T-helper 22 cell (primary cell): ENCODE measurements around the gene GARS1.
"Not testable (repeated sequence)": the region's sequence is repeated elsewhere in the genome, so short reads cannot be mapped to it uniquely, and the experiment has no call there.

ENCODE experiments used
- DNase-seq: peaks from one replicate; pipeline ENCODE4 v3.0.0-alpha.2; 2020; ENCODE audit warnings: low read depth

The GARS1 gene

GRCh38 chr7:30625283-30625682, 30.6 kb downstream of the GARS1 start:
- no peak for DNase-seq

GRCh38 chr7:30627026-30627425, 32.3 kb downstream of the GARS1 start:
- DNase-seq, result no peak

- DNase-seq, result no peak
These were observed 36.3 kb downstream of the GARS1 start for GRCh38 chr7:30630986-30631385.

- DNase-seq, result no peak
These were observed 38.5 kb downstream of the GARS1 start for GRCh38 chr7:30633223-30633622.

GRCh38 chr7:30634193-30634626, 39.5 kb downstream of the GARS1 start:
- no peak for DNase-seq

GRCh38 chr7:30634634-30635201, 40.0 kb downstream of the GARS1 start:
- no peak for DNase-seq

GRCh38 chr7:30635798-30636197, 41.1 kb downstream of the GARS1 start:
- no peak for DNase-seq

GRCh38 chr7:30642322-30642721, 47.6 kb downstream of the GARS1 start:
- not testable (repeated sequence) for DNase-seq

GRCh38 chr7:30642789-30643188, 48.1 kb downstream of the GARS1 start:
- DNase-seq, result no peak

GRCh38 chr7:30644286-30644955, 49.7 kb downstream of the GARS1 start:
- DNase-seq, result no peak

GRCh38 chr7:30645661-30646060, 51.0 kb downstream of the GARS1 start:
- DNase-seq, result no peak

GRCh38 chr7:30646154-30646553, 51.5 kb downstream of the GARS1 start:
- DNase-seq, result no peak

- DNase-seq, result no peak
These were observed 53.1 kb downstream of the GARS1 start for GRCh38 chr7:30647589-30648364.

GRCh38 chr7:30648744-30649540, 54.3 kb downstream of the GARS1 start:
- DNase-seq, result no peak

- DNase-seq, result no peak
These were observed 55.2 kb downstream of the GARS1 start for GRCh38 chr7:30649717-30650420.

- no peak for DNase-seq
These were observed 55.7 kb downstream of the GARS1 start for GRCh38 chr7:30650421-30650808.

- no peak for DNase-seq
These were observed 57.5 kb downstream of the GARS1 start for GRCh38 chr7:30652132-30652531.

GRCh38 chr7:30652698-30653641, 58.3 kb downstream of the GARS1 start:
- no peak for DNase-seq

GRCh38 chr7:30654296-30655090, 59.8 kb downstream of the GARS1 start:
- no peak for DNase-seq
